Activated CD4-positive, alpha-beta T cell treated with anti-CD3 and anti-CD28 coated beads, Interleukin-2, amount 50 U/mL, for 4 hours (primary cell): Measurements from ENCODE around the gene MGAT4A.

Source experiments
- DNase-seq, 2 experiments: peaks; one replicate each; pipeline ENCODE4 v3.0.0-alpha.2; 2020

Gene MGAT4A

GRCh38 chr2:98731041-98731893 lies at the start of gene MGAT4A:
TSS of gene MGAT4A (minus strand) at chr2:98731132. CDS start at chr2:98726332, 4,800 bp downstream.
- DNase-seq: peak; percentile 54 to 63

- no peak for DNase-seq
Measured at GRCh38 chr2:98778741-98779483, 48.0 kb upstream of the MGAT4A start.

GRCh38 chr2:98778151-98778550 lies 47.2 kb upstream of the MGAT4A start:
- no peak for DNase-seq

GRCh38 chr2:98777710-98778109 lies 46.8 kb upstream of the MGAT4A start:
- no peak for DNase-seq

- DNase-seq: no peak
Measured at GRCh38 chr2:98777076-98777475, 46.1 kb upstream of the MGAT4A start.

- no peak for DNase-seq
Measured at GRCh38 chr2:98776136-98776535, 45.2 kb upstream of the MGAT4A start.

GRCh38 chr2:98775146-98775986 lies 44.4 kb upstream of the MGAT4A start:
- DNase-seq: no peak

- no peak for DNase-seq
Measured at GRCh38 chr2:98773907-98774306, 43.0 kb upstream of the MGAT4A start.

GRCh38 chr2:98773169-98773568 lies 42.2 kb upstream of the MGAT4A start:
- DNase-seq: no peak

- no peak for DNase-seq
Measured at GRCh38 chr2:98772536-98772935, 41.6 kb upstream of the MGAT4A start.

GRCh38 chr2:98771721-98772524 lies 41.0 kb upstream of the MGAT4A start:
- peak; percentile 51 to 55 for DNase-seq

- no peak for DNase-seq
Measured at GRCh38 chr2:98771264-98771663, 40.3 kb upstream of the MGAT4A start.

- DNase-seq: peak in 1 of 2 experiments; percentile 29
Measured at GRCh38 chr2:98769784-98770183, 38.9 kb upstream of the MGAT4A start.

- DNase-seq: no peak
Measured at GRCh38 chr2:98769114-98769476, 38.2 kb upstream of the MGAT4A start.

- peak; percentile 24 to 28 for DNase-seq
Measured at GRCh38 chr2:98768384-98769113, 37.6 kb upstream of the MGAT4A start.

GRCh38 chr2:98764499-98764898 lies 33.6 kb upstream of the MGAT4A start:
- no peak for DNase-seq

GRCh38 chr2:98763209-98763951 lies 32.4 kb upstream of the MGAT4A start:
- no peak for DNase-seq

- DNase-seq: no peak
Measured at GRCh38 chr2:98761909-98762308, 31.0 kb upstream of the MGAT4A start.

GRCh38 chr2:98761267-98761781 lies 30.4 kb upstream of the MGAT4A start:
- peak; percentile 77 to 78 for DNase-seq

- no peak for DNase-seq
Measured at GRCh38 chr2:98759827-98760625, 29.1 kb upstream of the MGAT4A start.
